ENCODE data around the gene EIF4E1B.

DNA sequence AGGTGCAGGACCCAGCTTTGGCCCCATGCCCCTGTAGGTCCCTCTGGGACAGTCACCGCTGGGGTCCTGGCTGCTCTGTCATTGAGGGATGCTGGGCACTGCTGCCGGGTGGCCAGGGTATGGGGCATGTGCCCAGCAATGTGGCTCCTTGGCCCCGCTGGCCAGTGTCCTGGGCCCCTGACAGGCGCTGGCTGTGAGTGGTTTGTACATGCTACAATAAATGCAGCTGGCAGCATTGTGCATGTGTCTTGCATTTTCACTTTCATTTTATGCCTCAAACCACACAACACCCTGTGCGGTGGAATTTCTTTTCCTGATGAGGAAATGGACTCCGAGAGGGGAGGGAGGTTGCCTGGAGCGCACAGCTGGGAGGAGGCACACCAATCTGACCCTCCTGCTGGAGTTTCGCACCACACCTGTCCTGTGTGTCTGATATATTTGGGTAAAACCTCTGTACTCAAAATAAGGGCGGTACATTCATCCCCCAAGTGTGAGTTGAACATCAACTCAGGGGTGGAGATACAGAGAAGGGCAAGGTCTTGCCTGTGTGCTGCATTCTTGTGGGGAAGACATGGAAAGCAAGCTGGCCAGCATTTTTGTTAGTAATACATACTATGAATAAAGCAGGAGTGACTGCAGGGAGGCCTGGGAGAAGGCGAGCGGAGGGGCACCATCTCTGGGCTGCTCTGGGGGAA, 28.5 kb downstream of the EIF4E1B start:
- TF ChIP-seq, protein P1, sequence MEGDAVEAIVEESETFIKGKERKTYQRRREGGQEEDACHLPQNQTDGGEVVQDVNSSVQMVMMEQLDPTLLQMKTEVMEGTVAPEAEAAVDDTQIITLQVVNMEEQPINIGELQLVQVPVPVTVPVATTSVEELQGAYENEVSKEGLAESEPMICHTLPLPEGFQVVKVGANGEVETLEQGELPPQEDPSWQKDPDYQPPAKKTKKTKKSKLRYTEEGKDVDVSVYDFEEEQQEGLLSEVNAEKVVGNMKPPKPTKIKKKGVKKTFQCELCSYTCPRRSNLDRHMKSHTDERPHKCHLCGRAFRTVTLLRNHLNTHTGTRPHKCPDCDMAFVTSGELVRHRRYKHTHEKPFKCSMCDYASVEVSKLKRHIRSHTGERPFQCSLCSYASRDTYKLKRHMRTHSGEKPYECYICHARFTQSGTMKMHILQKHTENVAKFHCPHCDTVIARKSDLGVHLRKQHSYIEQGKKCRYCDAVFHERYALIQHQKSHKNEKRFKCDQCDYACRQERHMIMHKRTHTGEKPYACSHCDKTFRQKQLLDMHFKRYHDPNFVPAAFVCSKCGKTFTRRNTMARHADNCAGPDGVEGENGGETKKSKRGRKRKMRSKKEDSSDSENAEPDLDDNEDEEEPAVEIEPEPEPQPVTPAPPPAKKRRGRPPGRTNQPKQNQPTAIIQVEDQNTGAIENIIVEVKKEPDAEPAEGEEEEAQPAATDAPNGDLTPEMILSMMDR (conservative IDR thresholded peaks at IDR 0.05 in 1 of 2, IDR thresholded peaks at IDR 0.05 in 1 of 2; ENCODE audit: extremely low read depth in 1 of 2, insufficient read depth in 1 of 2, low read depth in 1 of 2, low read length in 2 of 2) = no peak
- no peak for TF ChIP-seq EZH2 (IDR thresholded peaks at IDR 0.05; ENCODE audit: borderline replicate concordance, low read length)
